ENCODE results near the gene CMIP. TPM values are rescaled to one million over a fixed set of nuclear protein-coding genes. Genes with fewer than 3 reads are reported as not detected.

Gene CMIP
- total RNA-seq, 4 donors from 2014 or later = 40.0 to 69.6 (median 47.0) TPM

DNA sequence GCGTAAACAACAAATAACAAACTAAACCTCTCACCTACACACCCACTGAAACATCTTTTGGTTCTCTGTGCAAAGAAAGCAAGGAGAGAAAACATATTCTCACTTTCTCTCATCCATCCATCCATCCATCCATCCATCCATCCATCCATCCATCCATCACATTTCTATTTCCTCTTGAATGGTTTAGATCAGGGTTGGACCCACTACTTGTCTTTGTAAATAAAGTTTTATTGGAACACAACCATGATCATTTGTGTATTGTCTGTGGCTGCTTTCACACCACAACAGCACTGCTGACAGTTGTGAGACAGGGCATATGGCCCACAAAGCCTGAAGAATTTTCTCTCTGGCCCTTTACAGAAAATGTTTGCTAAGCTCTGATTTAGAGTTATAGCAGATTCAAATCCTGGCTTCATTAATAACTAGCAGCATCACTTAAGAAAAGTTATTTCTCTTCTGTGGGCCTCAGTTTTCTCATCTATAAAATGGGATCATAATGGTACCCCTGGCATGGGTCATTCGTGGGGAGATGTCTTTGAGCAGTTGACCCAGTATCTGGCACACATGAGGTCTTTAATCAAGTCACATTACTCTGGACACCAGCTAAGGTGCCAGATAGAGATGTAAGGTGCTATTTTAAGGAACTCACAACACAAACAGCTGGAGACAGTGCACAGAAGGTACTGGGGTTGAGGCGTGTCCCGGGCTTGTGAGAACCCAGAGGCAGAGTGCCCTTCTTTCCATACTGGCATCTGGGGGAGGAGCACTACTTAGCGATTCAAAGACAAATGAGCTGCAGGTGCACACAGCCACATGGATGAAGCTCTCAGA, 146.3 kb downstream of the CMIP start:
- WGBS, 2 donors (ENCODE audit: low coverage in 1 of 2) = 71 to 79% methylated on average over 4 to 5 of the region's 5 CpGs
- Histone ChIP-seq H3K36me3 (no peaks in the 10 kb centered on the region), H3K4me3 (no peak overlapping the region), H3K27me3 (no peaks in the 10 kb centered on the region), H3K27ac (peak overlapping the region in 1 of 4 donors; percentile 68), H3K9me3 (no peaks in the 10 kb centered on the region), H3K4me1 (peaks cover 5 to 23% (median 16%) of the 10 kb centered on the region in 4 donors)
- TF ChIP-seq, protein P1, sequence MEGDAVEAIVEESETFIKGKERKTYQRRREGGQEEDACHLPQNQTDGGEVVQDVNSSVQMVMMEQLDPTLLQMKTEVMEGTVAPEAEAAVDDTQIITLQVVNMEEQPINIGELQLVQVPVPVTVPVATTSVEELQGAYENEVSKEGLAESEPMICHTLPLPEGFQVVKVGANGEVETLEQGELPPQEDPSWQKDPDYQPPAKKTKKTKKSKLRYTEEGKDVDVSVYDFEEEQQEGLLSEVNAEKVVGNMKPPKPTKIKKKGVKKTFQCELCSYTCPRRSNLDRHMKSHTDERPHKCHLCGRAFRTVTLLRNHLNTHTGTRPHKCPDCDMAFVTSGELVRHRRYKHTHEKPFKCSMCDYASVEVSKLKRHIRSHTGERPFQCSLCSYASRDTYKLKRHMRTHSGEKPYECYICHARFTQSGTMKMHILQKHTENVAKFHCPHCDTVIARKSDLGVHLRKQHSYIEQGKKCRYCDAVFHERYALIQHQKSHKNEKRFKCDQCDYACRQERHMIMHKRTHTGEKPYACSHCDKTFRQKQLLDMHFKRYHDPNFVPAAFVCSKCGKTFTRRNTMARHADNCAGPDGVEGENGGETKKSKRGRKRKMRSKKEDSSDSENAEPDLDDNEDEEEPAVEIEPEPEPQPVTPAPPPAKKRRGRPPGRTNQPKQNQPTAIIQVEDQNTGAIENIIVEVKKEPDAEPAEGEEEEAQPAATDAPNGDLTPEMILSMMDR (IDR thresholded peaks at IDR 0.05) = no peak
- no peak for TF ChIP-seq EP300 (IDR thresholded peaks at IDR 0.05; ENCODE audit: low read depth)
- TF ChIP-seq POLR2AphosphoS5 (IDR thresholded peaks at IDR 0.05) = no peak
- TF ChIP-seq POLR2A (IDR thresholded peaks at IDR 0.05) = no peak
- in situ Hi-C loops (cut with MboI; ENCODE audit: low pct_ligation_motif_present in 1 of 4, low pct_unique_long_range_greater_than_20kb in 1 of 4, low sequenced_read_pairs in 3 of 4) (no loop called here), intact Hi-C loops (cut with DNase I; ENCODE audit: low total_unique reads) (no loop called here)
- no peak for DNase-seq

DNA sequence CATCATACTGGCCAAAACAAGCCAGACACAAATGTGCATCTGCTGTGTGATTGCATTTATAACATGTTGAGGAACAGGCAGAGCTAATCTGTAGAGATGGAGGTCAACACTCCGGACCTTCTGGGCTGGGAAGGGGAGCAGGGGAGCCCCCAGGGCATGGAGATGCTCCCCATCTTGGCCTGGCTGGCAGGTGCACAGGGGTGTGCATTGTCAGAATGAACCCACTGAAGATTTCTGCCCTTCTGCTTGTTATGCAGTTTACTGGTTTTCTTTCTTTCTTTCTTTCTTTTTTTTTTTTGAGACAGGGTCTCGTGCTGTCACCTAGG, 146.9 kb downstream of the CMIP start:
- TF ChIP-seq, protein P1 (IDR thresholded peaks at IDR 0.05) = no peak
- TF ChIP-seq EP300 (IDR thresholded peaks at IDR 0.05; ENCODE audit: low read depth) (no peak), POLR2AphosphoS5 (IDR thresholded peaks at IDR 0.05) (no peak), POLR2A (IDR thresholded peaks at IDR 0.05) (no peak)
- H3K27ac ChIP-seq = peak overlapping the region in 3 of 4 donors; percentile 52 to 68 (median 53)

DNA sequence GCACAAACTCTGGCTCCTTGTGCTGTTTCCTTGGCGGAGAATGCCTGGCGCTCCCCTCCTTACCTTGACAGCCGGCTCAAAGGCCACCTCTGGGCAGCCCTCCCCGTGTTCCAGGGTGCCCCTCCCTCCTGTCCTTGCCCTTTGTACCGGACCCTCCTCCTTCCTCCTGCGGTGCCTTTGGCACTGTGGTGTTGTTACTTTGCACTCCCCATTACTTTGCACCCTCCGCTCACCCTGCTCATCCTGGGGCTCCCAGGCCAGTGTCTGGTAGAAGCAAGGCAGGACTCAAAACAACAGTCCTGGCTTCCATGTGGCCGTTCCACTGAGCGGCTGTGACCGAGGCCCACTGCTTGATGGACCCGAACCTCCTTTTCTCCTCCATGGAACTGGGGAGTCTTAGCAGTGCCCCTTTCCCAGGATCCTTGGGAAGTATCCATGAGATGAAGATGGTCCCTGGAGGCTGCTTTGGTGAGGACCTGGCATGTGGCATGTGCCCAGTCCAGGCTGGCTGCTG, 147.8 kb downstream of the CMIP start:
- peak overlapping the region; percentile 20 to 68 (median 52) for H3K27ac ChIP-seq
- peak; percentile 83 for DNase-seq
- intact Hi-C loops (cut with DNase I; ENCODE audit: low total_unique reads) (no loop called here), in situ Hi-C loops (cut with MboI; ENCODE audit: low pct_ligation_motif_present in 1 of 4, low pct_unique_long_range_greater_than_20kb in 1 of 4, low sequenced_read_pairs in 3 of 4) (no loop called here)
- no peaks in the 10 kb centered on the region for H3K27me3 ChIP-seq
- TF ChIP-seq, protein P1 (IDR thresholded peaks at IDR 0.05) = no peak
- TF ChIP-seq POLR2AphosphoS5 (IDR thresholded peaks at IDR 0.05) = peak in 2 of 3 donors; percentile 57 to 62
- TF ChIP-seq POLR2A (IDR thresholded peaks at IDR 0.05) = no peak
- TF ChIP-seq EP300 (IDR thresholded peaks at IDR 0.05; ENCODE audit: low read depth) = peak; percentile 51
- 49 to 75% methylated on average over 5 to 11 of the region's 11 CpGs for WGBS, 2 donors (ENCODE audit: low coverage in 1 of 2)
- peaks cover 5 to 23% (median 16%) of the 10 kb centered on the region in 4 donors for H3K4me1 ChIP-seq
- H3K36me3 ChIP-seq = no peaks in the 10 kb centered on the region
- no peak overlapping the region for H3K4me3 ChIP-seq
- H3K9me3 ChIP-seq = no peaks in the 10 kb centered on the region

More for the DNA sequence above, 146.9 kb downstream of the CMIP start:
- intact Hi-C loops (cut with DNase I; ENCODE audit: low total_unique reads) = no loop called here
- 100% methylated on average over 2 of the region's 2 CpGs; no CpG with 5 or more reads in 1 of the 2 donors for WGBS, 2 donors (ENCODE audit: low coverage in 1 of 2)
- Histone ChIP-seq H3K9me3 (no peaks in the 10 kb centered on the region), H3K36me3 (no peaks in the 10 kb centered on the region), H3K4me1 (peaks cover 5 to 23% (median 16%) of the 10 kb centered on the region in 4 donors), H3K27me3 (no peaks in the 10 kb centered on the region), H3K4me3 (no peak overlapping the region)
- in situ Hi-C loops (cut with MboI; ENCODE audit: low pct_ligation_motif_present in 1 of 4, low pct_unique_long_range_greater_than_20kb in 1 of 4, low sequenced_read_pairs in 3 of 4) = no loop called here
- no peak for DNase-seq

DNA sequence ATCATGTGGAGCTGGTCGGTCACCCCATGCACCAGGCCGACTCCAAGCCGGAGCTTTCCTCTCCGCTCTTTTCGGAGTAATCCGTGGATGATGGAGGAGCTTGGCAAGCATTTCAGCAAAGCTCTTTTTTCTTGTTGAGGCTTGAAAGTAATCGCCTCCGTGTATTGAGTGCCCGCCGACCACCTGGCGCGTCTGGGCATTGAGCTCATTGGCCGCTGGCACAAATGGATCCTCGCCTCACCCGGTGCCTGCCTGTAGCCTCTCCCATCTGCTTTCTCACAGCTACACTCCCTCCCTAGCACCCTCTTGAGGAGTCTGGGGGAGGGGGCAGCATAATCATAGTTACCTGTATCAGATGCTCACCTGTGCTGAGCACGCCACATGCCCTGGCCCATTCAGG, 148.9 kb downstream of the CMIP start:
- no peak overlapping the region for H3K27ac ChIP-seq
- H3K9me3 ChIP-seq = no peaks in the 10 kb centered on the region
- H3K4me1 ChIP-seq = peaks cover 5 to 23% (median 16%) of the 10 kb centered on the region in 4 donors
- WGBS, 2 donors (ENCODE audit: low coverage in 1 of 2) = 97% methylated on average over 16 of the region's 16 CpGs; no CpG with 5 or more reads in 1 of the 2 donors
- no peak for DNase-seq
- H3K27me3 ChIP-seq = no peaks in the 10 kb centered on the region
- intact Hi-C loops (cut with DNase I; ENCODE audit: low total_unique reads) = no loop called here
- in situ Hi-C loops (cut with MboI; ENCODE audit: low pct_ligation_motif_present in 1 of 4, low pct_unique_long_range_greater_than_20kb in 1 of 4, low sequenced_read_pairs in 3 of 4) = no loop called here
- H3K36me3 ChIP-seq = no peaks in the 10 kb centered on the region
- no peak for TF ChIP-seq EP300 (IDR thresholded peaks at IDR 0.05; ENCODE audit: low read depth)
- TF ChIP-seq, protein P1 (IDR thresholded peaks at IDR 0.05) = no peak
- no peak for TF ChIP-seq POLR2A (IDR thresholded peaks at IDR 0.05)
- no peak for TF ChIP-seq POLR2AphosphoS5 (IDR thresholded peaks at IDR 0.05)
- no peak overlapping the region for H3K4me3 ChIP-seq

All from transverse colon (tissue), 4 donors.